SK-N-MC (cell line): ENCODE data around the gene CEP164.

Source experiments
- EZH2 ChIP-seq: fragments of 200-600 bp; sonication (generic); IDR thresholded peaks from one replicate; pipeline ENCODE4 v1.6.1; 2017; ENCODE audit warnings: antibody characterized with exemption
- FOXP2 ChIP-seq: optimal IDR thresholded peaks from 2 replicates; pipeline ENCODE3; 2011; ENCODE audit warnings: mild to moderate bottlenecking, moderate library complexity; ENCODE audit not compliant: insufficient read depth; ENCODE audit errors: extremely low read length, control extremely low read depth
- POLR2AphosphoS5 ChIP-seq: IDR thresholded peaks from 2 replicates; pipeline ENCODE4 v1.6.1; 2012; ENCODE audit warnings: mild to moderate bottlenecking, low read depth, low read length, borderline replicate concordance

GRCh38 chr11:117443266-117444186, 115.9 kb downstream of the CEP164 start:
- no peak for TF ChIP-seq POLR2AphosphoS5
- no peak for TF ChIP-seq EZH2
- TF ChIP-seq FOXP2: no peak
